Measurements from ENCODE around the gene SNCB. TPM values are rescaled to one million over a fixed set of nuclear protein-coding genes. Genes with fewer than 3 reads are reported as not detected.

SNCB gene
- total and polyA plus RNA-seq, 2 of the 13 experiments (the other 11 are each of a cell fraction or from before 2014, with no cell fraction given): not detected

- Histone ChIP-seq H3K9ac (ENCODE audit: insufficient read depth, low read depth, low read length) (no peak overlapping the region), H3K36me3 (replicated peaks in 1 of 2; ENCODE audit: control insufficient read depth in 1 of 2, insufficient read depth in 2 of 2, low read length in 2 of 2) (no peaks in the 10 kb centered on the region), H3K4me2 (ENCODE audit: low read depth, low read length) (no peak overlapping the region), H3K27me3 (ENCODE audit: control insufficient read depth in 1 of 2, insufficient read depth in 2 of 2, low read length in 2 of 2) (peaks cover 11 to 44% of the 10 kb centered on the region in 2 experiments; a peak in 4 of 5 replicates), H2AFZ (ENCODE audit: low read length) (no peak overlapping the region), H3K27ac (ENCODE audit: extremely low read length, insufficient read depth, low read length) (no peak overlapping the region), H3K4me1 (ENCODE audit: insufficient read depth, low read length) (peaks cover 21% of the 10 kb centered on the region), H4K20me1 (ENCODE audit: insufficient read depth, low read length) (no peaks in the 10 kb centered on the region), H3K79me2 (ENCODE audit: insufficient read depth, low read length) (no peaks in the 10 kb centered on the region), H3K4me3 (replicated peaks in 1 of 3; ENCODE audit: insufficient read depth in 1 of 3, low read depth in 2 of 3, low read length in 3 of 3) (no peak overlapping the region), H3K9me3 (ENCODE audit: low read length) (no peaks in the 10 kb centered on the region)
- DNase-seq (ENCODE audit: low spot score): no peak
- WGBS (ENCODE audit: low lambda C conversion rate): 31% methylated on average over 7 of the region's 9 CpGs
- intact Hi-C loops (cut with micrococcal nuclease; ENCODE audit: unreplicated experiment) (no loop called here), in situ Hi-C loops (cut with HindIII; ENCODE audit: extremely low pct_ligation_motif_present, low pct_unique_long_range_greater_than_20kb) (no loop called here)
- TF ChIP-seq, protein P1, sequence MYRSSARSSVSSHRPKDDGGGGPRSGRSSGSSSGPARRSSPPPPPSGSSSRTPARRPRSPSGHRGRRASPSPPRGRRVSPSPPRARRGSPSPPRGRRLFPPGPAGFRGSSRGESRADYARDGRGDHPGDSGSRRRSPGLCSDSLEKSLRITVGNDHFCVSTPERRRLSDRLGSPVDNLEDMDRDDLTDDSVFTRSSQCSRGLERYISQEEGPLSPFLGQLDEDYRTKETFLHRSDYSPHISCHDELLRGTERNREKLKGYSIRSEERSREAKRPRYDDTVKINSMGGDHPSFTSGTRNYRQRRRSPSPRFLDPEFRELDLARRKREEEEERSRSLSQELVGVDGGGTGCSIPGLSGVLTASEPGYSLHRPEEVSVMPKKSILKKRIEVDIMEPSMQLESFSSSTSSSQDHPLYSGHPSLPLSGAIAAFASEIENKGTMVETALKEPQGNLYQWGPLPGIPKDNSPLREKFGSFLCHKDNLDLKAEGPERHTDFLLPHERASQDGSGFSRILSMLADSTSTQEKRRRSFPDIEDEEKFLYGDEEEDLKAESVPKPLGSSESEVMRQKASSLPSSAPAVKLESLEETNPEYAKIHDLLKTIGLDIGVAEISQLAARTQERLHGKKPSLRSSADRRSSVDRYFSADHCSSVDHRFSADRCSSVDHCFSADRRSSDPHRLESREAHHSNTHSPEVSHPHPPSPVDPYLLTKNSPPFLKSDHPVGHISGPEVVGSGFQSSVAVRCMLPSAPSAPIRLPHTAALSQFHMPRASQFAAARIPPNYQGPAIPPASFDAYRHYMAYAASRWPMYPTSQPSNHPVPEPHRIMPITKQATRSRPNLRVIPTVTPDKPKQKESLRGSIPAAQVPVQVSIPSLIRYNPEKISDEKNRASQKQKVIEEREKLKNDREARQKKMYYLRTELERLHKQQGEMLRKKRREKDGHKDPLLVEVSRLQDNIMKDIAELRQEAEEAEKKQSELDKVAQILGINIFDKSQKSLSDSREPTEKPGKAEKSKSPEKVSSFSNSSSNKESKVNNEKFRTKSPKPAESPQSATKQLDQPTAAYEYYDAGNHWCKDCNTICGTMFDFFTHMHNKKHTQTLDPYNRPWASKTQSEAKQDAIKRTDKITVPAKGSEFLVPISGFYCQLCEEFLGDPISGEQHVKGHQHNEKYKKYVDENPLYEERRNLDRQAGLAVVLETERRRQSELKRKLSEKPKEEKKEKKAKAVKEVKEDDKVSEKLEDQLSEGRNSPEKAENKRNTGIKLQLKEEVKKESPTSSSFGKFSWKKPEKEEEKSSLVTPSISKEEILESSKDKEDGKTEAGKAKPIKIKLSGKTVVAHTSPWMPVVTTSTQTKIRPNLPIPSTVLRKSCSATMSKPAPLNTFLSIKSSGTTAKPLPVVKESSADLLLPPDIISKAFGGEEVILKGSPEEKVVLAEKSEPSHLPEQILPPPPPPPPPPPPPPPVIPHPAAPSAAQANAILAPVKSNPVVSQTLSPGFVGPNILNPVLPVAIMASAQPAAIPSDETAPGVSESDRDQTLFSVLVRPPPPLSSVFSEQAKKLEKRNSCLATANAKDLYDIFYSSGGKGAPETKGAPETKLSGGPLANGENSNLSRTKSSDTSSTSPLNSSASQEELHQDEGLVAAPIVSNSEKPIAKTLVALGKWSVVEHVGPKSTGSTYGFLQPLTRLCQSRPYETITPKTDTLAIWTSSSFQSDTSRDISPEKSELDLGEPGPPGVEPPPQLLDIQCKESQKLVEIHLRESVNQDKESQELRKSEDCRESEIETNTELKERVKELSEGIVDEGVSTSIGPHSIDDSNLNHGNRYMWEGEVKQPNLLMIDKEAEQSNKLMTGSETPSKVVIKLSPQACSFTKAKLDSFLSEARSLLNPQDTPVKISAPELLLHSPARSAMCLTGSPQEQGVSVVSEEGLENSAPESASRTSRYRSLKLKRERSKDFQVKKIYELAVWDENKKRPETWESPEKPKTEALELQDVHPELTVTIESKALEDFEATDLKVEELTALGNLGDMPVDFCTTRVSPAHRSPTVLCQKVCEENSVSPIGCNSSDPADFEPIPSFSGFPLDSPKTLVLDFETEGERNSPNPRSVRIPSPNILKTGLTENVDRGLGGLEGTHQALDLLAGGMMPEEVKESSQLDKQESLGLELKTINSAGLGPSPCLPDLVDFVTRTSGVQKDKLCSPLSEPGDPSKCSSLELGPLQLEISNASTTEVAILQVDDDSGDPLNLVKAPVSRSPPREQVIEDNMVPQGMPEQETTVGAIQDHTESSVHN (CRISPR knock-in tag; IDR thresholded peaks at IDR 0.05): no peak
- no peak for TF ChIP-seq THAP8 (CRISPR knock-in tag; IDR thresholded peaks at IDR 0.05; ENCODE audit: borderline replicate concordance)
- no peak for TF ChIP-seq HNRNPL (IDR thresholded peaks at IDR 0.05; ENCODE audit: low read depth, low read length)
- no peak for TF ChIP-seq ZNF18 (CRISPR knock-in tag; IDR thresholded peaks at IDR 0.05; ENCODE audit: insufficient replicate concordance)
- TF ChIP-seq TEAD3 (CRISPR knock-in tag; optimal IDR thresholded peaks at IDR 0.05; ENCODE audit: borderline replicate concordance): no peak
- no peak for TF ChIP-seq CSRNP2 (CRISPR knock-in tag; conservative IDR thresholded peaks at IDR 0.05; ENCODE audit: low read depth)
- no peak for TF ChIP-seq ELF1 (CRISPR knock-in tag; IDR thresholded peaks at IDR 0.05)
- TF ChIP-seq NFKB2 (CRISPR knock-in tag; IDR thresholded peaks at IDR 0.05; ENCODE audit: borderline replicate concordance): no peak
- BruUV-seq (replicated peaks): no TSS peak
- FAIRE-seq: no peak
- ATAC-seq: no peak
- ChIA-PET CTCF (ENCODE audit: low intra/inter-chr PET ratio, low total read pairs) (no interaction called here), POLR2A (interaction anchor here (0.6 kb wide), 1 partner anchor 429 kb away, joined by 3 read pairs; no protein-coding TSS in a partner anchor)
Measured at GRCh38 chr5:176644294-176644693, 14.0 kb upstream of the SNCB start.
